Stromal cell of bone marrow (primary cell): ENCODE measurements around the gene PDGFB.
"Not testable (repeated sequence)": the region's sequence is repeated elsewhere in the genome, so short reads cannot be mapped to it uniquely, and the experiment has no call there.

Experiments
- DNase-seq: peaks from one replicate; pipeline ENCODE4 v3.0.0-alpha.2; 2012; ENCODE audit warnings: low read depth

The PDGFB gene

DNA sequence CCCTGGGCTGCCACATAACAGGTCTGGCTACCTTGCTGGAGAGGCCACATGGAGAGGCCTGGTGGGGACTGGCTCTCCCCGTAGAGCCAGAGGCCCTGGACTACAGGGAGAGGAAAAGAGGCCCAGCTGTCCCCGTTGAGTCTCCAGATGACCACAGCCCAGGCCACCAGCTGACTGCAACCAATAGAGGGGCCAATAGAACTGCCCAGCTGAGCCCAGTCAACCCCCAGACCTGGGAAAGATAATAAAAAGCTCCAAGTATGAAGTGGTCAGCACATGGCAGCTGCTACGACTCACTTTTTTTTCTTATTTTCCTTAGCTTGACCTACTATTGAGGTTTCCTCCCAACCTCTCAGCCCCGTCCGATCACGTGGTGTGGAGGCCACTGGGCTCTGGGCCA, 18.4 kb downstream of the PDGFB start:
- no peak for DNase-seq

DNA sequence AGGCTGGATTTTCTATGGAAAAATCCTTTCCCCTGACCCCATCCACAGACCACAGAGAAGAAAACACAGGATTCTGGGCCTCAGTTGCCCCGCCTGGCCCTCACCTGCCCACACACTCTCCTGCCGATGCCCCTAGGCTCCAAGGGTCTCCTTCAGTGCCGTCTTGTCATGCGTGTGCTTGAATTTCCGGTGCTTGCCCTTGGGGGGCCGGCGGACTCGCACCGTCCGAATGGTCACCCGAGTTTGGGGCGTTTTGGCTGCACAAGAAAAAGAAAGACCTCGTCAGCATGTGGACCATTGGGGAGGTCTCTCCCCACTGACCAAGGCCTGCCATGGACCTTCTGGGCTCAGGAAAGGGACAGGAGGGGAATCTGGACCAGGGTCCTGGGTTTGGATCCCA, 19.2 kb downstream of the PDGFB start:
- DNase-seq: no peak

DNA sequence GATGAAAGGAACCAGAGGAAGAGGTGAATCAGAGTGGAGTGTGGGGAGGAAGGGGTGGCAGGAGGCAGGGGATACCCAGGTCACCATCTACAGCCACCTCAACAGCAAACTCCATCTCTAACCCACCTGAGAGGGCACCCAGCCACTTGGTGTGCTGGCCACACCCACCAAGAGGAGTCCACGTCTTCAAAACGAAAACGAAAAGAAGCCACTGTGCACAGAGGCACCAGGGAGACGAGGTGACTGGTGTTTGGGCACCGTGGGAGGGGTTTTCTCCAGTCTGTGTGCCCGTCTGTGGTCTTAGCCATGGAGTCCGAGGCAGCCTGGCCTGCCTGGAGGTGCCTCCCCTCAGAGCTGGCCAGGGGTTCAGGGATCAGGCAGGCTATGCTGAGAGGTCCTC, 20.2 kb downstream of the PDGFB start:
- no peak for DNase-seq

DNA sequence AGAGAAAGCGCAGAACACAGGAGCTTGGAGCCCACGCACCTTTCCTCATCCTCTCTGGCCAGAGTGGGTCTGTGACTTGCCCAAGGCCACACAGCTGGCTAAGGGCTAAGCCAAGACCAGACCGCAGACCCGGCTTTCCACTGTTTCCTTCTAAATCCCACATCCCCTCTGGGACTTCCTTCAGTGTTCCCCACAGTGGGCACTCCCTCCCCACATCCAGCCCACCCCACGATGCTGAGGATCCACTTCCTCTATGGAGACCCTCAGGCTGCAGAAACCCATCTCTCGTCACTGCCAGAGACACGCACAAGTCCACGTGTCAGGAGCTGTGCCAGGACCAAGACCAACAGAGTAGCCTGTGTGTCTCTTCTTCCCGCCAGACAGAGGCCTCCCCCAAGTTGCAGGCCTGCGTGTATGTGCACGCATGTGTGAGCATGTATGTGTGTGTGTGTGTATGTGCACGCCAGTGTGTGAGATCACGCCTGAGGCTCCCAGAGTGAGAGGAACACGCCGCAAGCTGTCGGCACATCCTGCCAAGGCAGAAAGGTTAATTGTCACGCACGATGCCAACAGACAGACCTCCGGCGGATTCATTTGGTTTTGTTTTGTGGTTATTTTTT, 21.6 kb downstream of the PDGFB start:
- no peak for DNase-seq

DNA sequence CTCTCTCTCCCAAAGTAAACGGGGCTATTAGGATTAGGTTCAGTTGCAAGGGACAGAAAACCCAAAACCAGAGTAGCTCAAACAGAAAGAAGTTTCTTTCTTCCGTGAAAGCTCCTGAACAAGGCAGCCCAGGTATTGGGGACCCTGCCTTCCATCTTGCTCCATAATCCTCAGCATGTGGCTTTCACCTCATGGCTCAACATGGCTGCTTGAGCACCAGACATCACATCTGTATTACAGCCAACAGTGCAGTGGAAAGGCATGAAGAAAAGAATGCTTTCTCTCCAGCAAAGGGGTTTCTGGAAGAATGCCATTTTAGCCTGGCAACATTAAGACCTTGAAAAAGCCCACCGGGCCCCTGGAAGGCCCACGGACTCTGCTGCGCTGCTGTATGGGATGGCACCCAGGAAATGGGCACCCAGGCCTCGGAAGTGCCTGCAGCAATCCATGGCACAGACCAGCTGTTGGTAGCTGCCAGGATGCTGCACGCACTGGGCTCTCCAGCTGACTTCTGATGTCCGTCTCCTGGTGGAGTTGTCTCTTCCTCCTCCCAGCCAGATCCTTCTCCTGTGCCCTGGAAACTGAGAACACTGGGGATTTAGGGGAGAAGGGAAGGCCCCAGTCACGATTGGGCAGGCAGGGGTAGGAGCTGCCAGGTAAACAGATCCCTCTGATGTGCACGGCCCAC, 22.6 kb downstream of the PDGFB start:
- no peak for DNase-seq

DNA sequence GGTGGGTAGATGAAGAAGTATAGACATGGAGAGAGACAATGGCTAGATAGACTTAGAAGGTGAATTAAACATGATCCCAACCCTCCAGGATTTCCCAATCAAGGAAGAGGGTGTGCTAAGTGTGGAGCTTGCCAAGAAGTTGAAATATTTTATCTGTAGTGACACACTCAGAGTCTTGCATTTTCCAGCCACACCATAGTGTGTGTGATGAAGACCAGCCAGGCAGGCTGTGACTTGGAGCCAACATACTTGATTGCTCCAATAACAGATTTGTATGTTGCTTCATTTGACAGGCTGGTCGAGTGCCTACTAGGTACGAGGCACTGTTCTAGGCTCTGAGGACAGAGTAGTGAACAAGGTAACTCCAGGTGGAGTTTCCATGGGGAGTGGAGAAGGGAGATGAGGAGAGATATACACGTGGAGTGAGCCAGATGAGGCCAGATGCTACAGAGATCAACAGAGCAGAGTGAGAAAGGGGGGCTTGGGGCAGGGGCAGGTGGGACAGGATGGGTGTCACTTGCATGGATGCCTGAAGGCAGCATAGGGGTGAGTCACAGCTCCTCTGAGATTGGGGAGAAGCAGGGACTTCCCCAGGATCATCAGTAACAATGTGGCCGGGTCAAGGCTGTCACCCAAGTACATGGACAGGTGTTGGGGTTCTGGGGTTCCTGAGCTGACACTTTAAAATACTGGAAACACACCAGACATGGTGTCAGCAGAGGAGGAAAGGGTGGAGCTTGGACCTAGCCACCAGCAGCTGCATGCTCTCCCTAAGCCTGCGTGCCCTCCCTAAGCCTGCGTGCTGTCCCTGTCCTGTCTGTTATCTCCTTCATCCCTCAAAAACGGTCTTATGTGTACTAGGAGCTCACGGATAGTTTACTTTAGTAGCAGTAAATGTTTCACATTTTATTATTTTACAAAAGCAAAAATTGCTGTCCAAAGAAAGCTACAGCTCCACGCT, 23.6 kb downstream of the PDGFB start:
- DNase-seq: no peak

DNA sequence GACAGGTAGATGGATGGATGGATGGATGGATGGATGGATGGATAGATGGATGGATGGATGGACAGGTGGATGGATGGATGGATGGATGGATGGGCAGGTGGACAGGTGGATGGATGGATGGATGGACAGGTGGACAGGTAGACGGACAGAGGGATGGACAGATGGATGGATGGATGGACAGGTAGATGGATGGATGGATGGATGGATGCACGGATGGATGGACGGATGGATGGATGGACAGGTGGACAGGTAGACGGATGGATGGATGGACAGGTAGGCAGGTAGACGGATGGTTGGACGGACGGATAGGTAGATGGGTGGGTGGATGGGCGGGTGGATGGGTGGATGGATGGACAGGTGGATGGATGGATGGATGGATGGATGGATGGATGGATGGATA, 24.3 kb downstream of the PDGFB start:
- no peak for DNase-seq

DNA sequence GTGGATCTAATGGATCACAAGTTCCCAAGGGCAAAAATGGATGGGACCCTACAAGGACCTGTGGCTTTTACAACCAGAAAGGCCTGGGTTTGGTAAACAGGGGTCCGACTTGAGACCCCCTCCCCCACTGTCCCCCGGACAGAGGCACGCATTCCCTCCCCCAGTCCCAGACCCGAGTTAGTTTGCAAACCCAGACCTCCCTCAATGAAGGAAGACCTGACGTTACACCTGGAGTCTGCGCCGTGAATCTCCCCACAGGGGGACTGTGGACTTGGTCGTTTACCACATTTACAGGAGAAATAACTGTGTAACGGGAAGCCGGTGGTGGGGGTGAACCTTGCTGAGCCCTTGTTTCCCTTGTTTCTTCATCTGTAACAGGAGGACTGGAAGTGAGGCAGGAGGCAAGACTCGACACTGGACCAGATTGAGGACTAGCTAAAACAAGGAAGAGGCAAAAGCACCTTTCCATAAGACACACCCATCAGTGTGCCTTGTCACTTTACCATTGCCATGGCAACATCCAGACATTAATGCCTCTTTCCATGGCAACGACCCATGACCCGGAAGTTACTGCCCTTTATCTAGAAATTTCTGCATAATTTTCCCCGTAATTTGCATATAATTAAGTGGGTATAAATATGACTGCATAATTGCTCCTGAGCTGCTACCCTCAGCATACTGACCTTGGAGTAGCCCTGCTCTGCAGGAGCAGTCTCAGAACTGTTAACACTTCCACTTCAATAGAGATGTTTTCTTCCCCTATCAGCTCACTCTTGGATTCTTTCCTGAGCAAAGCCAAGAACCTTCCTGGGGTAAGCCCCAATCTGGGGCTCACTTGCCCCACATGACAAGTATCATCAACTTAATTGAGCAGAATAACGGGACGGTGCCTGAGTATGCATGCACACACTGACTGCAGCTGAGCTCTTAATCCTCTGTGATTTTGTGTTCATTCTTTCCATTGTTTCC, 25.4 kb downstream of the PDGFB start:
- DNase-seq: no peak

DNA sequence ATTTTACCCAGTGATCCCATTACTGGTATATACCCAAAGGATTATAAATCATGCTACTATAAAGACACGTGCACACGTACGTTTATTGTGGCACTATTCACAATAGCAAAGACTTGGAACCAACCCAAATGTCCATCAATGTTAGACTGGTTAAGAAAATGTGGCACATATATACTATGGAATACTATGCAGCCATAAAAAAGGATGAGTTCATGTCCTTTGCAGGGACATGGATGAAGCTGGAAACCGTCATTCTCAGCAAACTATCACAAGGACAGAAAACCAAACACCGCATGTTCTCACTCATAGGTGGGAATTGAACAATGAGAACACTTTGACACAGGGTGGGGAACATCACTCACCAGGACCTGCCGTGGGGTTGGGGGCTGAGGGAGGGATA, 26.4 kb downstream of the PDGFB start:
- not testable (repeated sequence) for DNase-seq

DNA sequence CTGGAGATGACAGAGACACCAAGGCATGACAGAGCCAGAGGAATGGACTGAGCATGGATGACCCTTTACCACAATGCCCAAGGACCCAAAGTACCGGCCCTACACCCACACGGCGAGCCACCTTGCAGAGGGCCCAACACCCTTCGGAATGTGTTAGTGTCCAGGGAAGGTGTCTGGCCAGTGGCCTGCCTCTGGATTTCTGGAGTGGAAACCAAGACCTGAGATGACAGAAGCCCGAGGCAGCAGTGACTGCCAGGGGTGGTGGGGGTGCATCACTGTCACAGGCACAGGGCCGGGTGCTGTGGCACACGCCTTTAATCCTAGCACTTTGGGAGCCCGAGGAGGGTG, 28.7 kb downstream of the PDGFB start:
- DNase-seq: no peak

DNA sequence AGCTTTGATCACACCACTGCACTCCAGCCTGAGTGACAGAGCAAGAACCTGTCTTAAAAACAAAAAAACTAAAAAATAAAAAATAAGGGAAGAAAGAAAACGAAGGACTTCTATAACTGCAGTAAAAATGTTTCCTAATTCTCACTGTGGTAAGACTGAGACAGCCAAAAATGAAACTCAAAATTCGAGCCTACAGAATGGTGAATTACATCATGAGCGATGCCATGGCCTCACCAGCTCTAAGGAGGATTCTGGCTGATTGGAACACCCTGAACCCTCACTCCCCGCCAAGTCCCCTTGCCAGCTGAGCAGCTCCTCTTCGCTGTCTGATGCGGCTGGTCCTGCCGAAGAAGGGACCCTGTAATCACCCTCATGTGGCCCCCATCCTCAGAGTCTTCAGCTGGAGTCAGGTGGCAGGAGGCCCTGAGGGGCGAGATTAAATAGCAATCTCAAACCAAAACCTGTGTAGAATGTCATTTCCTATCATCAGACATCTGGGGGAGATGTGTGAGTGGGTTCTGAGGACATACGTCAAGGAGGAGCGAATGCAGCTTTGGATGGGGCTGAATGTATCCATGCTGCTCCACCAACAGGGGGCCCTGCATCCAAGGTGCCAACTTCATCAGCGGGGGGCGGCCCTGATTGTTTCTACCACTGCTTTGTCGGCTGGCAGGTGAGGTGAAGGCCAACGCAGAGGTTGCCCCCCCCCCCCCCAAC, 29.2 kb downstream of the PDGFB start:
- no peak for DNase-seq

DNA sequence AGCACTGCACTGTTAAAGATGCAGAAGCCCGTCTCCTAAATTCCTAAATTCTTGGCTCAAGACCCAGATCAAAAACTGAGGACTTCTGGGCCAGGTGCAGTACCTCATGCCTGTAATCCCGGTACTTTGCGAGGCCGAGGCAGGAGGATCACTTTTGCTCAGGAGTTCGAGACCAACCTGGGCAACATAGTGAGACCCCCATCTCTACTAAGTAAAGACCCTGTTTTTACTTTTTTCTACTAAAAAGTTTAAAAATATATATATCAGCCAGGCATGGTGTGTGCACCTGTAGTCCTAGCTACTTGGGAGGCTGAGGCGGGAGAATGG, 29.7 kb downstream of the PDGFB start:
- DNase-seq: no peak

DNA sequence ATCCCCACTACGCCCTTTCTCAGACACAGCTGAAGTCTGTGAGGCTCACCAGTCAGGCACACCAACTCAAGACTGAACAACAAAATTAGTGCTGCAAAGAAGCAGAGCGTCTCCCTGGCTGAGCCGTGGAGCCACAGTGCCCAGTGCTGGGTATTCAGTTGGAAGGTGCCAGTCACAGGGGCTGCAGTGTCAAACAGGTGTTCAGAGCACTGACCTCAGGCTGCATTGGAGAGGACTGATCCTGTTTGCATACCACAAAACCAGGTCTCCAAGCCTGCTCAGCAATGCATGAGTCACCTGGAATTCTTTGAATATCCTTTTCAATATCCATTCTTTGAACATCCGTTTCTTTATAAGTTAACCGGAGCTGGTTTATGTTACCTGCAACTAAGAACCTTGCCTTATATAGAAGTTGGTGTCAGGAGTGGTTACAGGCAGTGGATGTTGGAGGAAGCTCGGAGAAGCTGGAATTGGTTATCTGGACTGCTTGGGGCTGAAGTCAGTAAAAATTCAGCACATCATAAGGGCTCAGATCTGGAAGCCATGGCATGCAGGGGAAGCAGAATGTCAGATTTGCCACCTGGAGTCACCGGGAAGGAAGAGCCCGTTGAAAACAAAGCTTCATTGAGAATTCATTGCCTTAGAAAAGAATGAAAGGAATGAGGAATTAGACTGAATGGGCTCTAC, 30.3 kb downstream of the PDGFB start:
- DNase-seq: no peak

DNA sequence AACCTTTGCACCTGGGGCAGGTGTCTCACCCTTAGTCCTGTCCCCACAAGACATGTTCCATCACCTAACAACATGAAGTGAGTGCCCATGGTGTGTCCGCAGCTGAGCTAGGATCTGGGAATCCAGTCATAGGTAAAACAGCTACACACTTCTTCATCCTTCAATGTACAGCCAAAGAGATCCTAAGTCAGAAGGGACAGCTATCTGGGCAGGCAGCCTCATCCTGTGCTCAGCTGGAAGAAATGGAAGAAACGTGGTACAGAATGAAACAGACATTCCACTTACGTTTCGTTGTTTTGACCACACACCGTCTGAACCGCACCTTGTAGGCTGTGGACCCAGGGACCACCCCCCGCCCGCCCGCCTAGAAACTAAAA, 30.8 kb downstream of the PDGFB start:
- no peak for DNase-seq

DNA sequence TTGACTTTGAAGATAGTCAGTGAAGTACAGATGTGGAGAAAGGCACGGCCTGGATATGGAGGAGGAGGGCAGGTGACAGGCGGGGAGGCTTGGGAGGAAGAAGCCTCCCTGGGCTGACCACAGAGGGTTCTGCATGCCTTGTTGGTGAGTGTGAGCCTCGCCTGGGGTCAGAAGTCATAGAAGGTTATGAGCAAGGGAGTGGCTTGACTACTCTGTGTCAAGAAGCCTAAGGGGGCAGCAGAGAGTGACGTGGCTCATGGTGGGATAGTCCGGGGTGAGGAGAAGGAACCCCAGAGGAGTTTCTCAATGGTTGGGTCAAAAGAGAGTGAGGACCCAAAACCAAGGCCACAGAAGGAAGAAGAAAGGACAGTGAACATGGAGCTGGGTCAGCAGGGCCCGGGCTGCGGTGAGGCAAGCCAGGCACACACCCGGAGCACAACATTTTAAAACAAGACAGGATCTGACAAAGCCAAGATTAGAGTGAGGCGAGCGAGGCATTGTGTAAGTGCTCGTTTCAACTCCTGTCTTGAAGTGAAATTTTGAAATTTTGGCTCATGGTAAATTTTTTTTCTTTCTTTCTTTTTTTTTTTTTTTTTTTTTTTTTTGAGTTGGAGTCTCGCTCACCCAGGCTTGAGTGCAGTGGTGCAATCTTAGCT, 31.9 kb downstream of the PDGFB start:
- no peak for DNase-seq

DNA sequence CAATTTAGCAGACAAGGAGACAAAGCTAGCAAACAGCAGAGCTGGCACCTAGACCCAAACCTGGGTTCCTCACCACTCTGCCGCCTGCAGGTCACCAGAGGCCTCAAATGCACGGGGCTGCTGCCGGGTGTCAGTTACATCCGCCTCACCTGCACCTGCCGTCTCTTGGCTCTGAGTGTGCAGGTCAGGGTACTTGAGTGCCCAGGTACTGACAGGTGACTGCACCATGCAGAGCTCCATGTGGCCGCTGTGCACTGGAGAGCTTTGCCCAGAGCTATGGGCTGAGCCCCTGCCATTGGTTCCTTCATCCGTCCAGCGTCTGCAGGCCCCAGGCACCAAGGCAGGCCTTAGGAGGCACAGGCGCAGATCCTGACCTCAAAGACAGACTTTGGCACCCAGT, 35.0 kb downstream of the PDGFB start:
- DNase-seq: no peak

DNA sequence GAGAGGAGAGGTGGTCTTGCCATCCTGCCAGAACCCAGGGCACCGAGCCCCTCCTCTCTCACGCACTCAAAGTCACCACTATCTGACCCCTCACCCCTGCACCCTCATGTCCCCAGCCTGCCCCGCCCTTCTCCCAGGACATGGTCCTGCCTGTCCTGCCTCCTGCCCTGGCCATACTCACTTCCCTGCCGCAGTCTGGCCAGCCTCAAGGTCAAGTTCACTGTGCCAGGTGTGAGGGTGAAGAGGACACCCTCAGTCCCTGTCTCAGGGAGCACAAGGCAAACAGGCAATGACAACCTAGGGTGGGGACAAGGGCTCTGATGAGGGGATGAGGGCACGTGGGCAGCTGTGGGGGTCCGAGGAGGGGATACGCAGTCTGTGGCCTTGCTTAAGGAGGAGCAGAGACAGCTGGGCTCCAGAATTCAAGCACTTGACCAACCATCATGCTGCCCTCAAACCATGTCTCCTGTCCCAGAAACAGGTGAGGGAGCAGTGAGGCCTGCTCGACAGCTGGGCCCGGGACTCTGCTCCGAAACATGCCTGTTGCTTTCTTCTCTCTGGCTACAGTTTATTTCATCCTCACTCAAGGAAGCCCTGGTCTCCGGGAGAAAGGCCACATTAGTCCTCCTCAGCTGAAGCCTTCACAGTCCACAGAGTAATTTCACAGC, 36.6 kb downstream of the PDGFB start:
- no peak for DNase-seq

DNA sequence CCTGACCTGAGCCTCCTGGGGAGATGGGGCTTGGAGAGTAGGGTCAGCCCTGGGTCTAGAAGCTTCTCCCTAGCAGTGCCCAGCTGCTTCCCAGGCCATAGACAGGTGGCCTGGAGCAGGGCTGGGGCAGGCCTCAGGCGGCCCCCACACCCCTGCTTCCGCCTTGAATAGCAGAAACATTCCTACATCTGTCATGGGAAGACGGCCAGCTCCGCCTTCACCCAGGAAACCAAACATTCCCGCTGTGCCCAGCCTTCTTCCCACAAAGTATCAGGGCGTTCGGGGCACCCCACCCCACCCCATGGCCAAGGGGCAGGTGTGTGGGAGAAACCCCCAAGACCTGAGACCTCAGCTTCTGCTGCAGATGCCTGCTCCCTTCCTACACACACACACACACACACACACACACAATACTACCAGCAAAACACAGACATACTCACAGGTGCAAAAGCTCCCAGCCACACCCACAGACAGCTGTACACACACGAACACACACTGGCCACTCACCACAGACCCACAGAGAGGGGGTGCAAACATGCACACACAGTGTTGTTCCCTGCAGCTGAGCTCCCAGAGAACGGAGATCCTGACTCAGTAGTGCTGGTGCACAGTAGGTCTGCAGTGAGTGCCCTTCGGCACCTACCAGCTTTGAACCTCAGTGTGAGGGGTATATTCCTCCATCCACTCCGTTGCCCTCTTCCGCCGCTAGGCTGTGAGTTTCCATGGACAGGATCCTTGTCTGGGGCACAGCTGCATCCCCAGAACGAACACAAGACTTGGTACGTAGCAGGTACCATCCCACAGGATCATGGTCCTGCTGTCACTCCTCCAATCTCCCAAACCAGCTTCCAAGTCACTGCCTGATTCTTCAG, 37.4 kb downstream of the PDGFB start:
- DNase-seq: no peak

DNA sequence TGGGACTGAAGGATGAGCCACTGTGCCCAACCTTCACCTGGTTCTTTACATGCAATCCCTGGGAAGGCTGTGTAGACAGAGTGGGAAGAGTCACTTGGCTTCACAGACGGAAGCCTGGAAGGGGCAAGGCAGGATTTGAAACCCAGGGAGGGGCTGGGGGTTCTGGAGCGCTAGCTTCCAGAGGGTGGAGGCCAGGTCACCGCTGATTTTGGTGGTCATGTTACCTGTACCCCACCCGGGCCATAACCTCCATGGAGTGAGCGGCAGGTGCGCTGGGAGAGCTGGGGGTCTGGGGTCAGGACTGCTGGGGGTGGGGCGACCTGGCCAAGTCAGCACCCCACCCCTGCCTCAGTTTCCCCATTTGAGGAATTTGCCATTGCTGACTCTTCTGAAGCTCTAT, 38.3 kb downstream of the PDGFB start:
- DNase-seq: no peak
